A549 (cell line): ENCODE results near the gene FAM98C. TPM values are rescaled to one million over a fixed set of nuclear protein-coding genes. Genes with fewer than 3 reads are reported as not detected.

Source experiments
- ATAC-seq, 2 experiments: fragments of 200-7000 bp in 1 of 2; fragments of >200 bp in 1 of 2; cut with Nextera tagmentation in 1 of 2; cut with Tn5 transposase in 1 of 2; 3 replicates each; pipeline versions ENCODE4 v1.8.0 to v1.9.1; 2018 to 2020; ENCODE audit warnings: mild to moderate bottlenecking in 1 of 2, moderate library complexity in 1 of 2
- CTCF ChIA-PET: fragments of 300-600 bp; sonication (Branson Sonifier 250); formaldehyde crosslinking; extraction: SDS; loops from one replicate; lab custom pipeline; 2021; ENCODE audit warnings: antibody characterized with exemption, inconsistent platforms; lab: Yijun Ruan, JAX
- POLR2A ChIA-PET: fragments of 350-600 bp; formaldehyde crosslinking; extraction: SDS; loops from one replicate; lab custom pipeline; 2021; ENCODE audit warnings: antibody characterized with exemption, inconsistent platforms; lab: Yijun Ruan, JAX
- DNase-seq, 2 experiments: peaks; one replicate each; pipeline versions ENCODE4 v3.0.0 to v3.0.0-alpha.2; 2011 to 2016; ENCODE audit warnings: low read depth in 1 of 2, low spot score in 1 of 2
- FAIRE-seq: peaks from 2 replicates; lab custom pipeline; 2011; peaks lifted over from hg19 to GRCh38; lab: Jason Lieb, UNC
- H3K27ac ChIP-seq, 2 experiments: fragments of >200 bp; sonication (Bioruptor Twin); formaldehyde crosslinking; 3 replicates each; pipeline ENCODE4 v1.5.1; 2016 to 2017
- H3K4me1 ChIP-seq: fragments of >200 bp; sonication (Bioruptor Twin); formaldehyde crosslinking; 3 replicates; pipeline ENCODE4 v1.6.1; 2016
- H3K4me2 ChIP-seq: fragments of >200 bp; sonication (Bioruptor Twin); formaldehyde crosslinking; 3 replicates; pipeline ENCODE4 v1.6.1; 2016
- H3K4me3 ChIP-seq: fragments of >200 bp; sonication (Bioruptor Twin); formaldehyde crosslinking; 3 replicates; pipeline ENCODE4 v1.5.1; 2016
- H3K9me3 ChIP-seq: fragments of >200 bp; sonication (Bioruptor Twin); formaldehyde crosslinking; 3 replicates; pipeline ENCODE4 v1.6.1; 2016
- BCL3 ChIP-seq: fragments of >200 bp; sonication (Bioruptor Twin); formaldehyde crosslinking; IDR thresholded peaks from 3 replicates; pipeline ENCODE4 v1.6.1; 2016
- CBX2 ChIP-seq: fragments of 200-600 bp; sonication (generic); IDR thresholded peaks from 2 replicates; pipeline ENCODE4 v1.6.1; 2016; ENCODE audit warnings: low read depth, mild to moderate bottlenecking, borderline replicate concordance
- CBX8 ChIP-seq: fragments of 200-600 bp; sonication (generic); IDR thresholded peaks from 2 replicates; pipeline ENCODE4 v1.6.1; 2016
- CEBPB ChIP-seq, 2 experiments: fragments of >200 bp in 1 of 2; sonication (Bioruptor Twin) in 1 of 2; formaldehyde crosslinking in 1 of 2; IDR thresholded peaks; 2 replicates each; pipeline ENCODE4 v1.6.1; 2012 to 2016
- E2F6 ChIP-seq: IDR thresholded peaks from 2 replicates; pipeline ENCODE4 v1.6.1; 2012; ENCODE audit warnings: low read depth, borderline replicate concordance
- EHMT2 ChIP-seq: fragments of 200-600 bp; sonication (generic); IDR thresholded peaks from 2 replicates; pipeline ENCODE4 v1.6.1; 2016; ENCODE audit warnings: antibody characterized with exemption, low read depth, mild to moderate bottlenecking, moderate library complexity
- ESRRA ChIP-seq: fragments of 150-350 bp; IDR thresholded peaks from 2 replicates; pipeline ENCODE4 v1.6.1; 2014; ENCODE audit warnings: mild to moderate bottlenecking, low read length, borderline replicate concordance
- HOXB5 ChIP-seq: fragments of 250-450 bp; sonication (Bioruptor Pico); IDR thresholded peaks from 2 replicates; pipeline ENCODE4 v1.5.0; 2020; ENCODE audit warnings: mild to moderate bottlenecking, moderate library complexity
- KDM5A ChIP-seq: fragments of 200-600 bp; sonication (generic); IDR thresholded peaks from 2 replicates; pipeline ENCODE4 v1.6.1; 2016; ENCODE audit warnings: antibody characterized with exemption, mild to moderate bottlenecking
- MAFK ChIP-seq: fragments of 450-650 bp; IDR thresholded peaks from 2 replicates; pipeline ENCODE4 v1.6.1; 2014; ENCODE audit not compliant: partially characterized antibody
- MYC ChIP-seq: IDR thresholded peaks from 2 replicates; pipeline ENCODE4 v1.6.1; 2012; ENCODE audit warnings: mild to moderate bottlenecking, inconsistent platforms, low read length, improper control_type of control experiment, borderline replicate concordance
- NPAS2 ChIP-seq: fragments of 250-450 bp; sonication (Bioruptor Pico); IDR thresholded peaks from 2 replicates; pipeline ENCODE4 v1.8.0; 2022; ENCODE audit warnings: mild to moderate bottlenecking, moderate library complexity, borderline replicate concordance
- PBX3 ChIP-seq: IDR thresholded peaks from 2 replicates; pipeline ENCODE4 v1.6.1; 2012
- PHF8 ChIP-seq: fragments of 200-600 bp; sonication (generic); IDR thresholded peaks from 2 replicates; pipeline ENCODE4 v1.6.1; 2016; ENCODE audit warnings: low read depth, mild to moderate bottlenecking, antibody characterized with exemption, moderate library complexity, borderline replicate concordance
- RAD21 ChIP-seq, 2 experiments: fragments of >200 bp in 1 of 2; sonication (Bioruptor Twin) in 1 of 2; formaldehyde crosslinking in 1 of 2; IDR thresholded peaks in 1 of 2; conservative IDR thresholded peaks in 1 of 2; 2 replicates in 1 of 2; 3 replicates in 1 of 2; pipeline ENCODE4 v1.6.1; 2012 to 2018; ENCODE audit warnings: inconsistent platforms in 1 of 2
- REST ChIP-seq: fragments of 200-600 bp; sonication (generic); IDR thresholded peaks from 2 replicates; pipeline ENCODE4 v1.6.1; 2016; ENCODE audit warnings: antibody characterized with exemption, mild to moderate bottlenecking, moderate library complexity
- RFX5 ChIP-seq: fragments of 450-650 bp; IDR thresholded peaks from 2 replicates; pipeline ENCODE4 v1.7.1; 2014; ENCODE audit warnings: antibody characterized with exemption, mild to moderate bottlenecking, moderate library complexity
- TFCP2L1 ChIP-seq: fragments of 250-450 bp; sonication (Bioruptor Pico); IDR thresholded peaks from 2 replicates; pipeline ENCODE4 v1.5.0; 2021; ENCODE audit warnings: mild to moderate bottlenecking
- TP53 ChIP-seq: fragments of 250-450 bp; sonication (Bioruptor Pico); IDR thresholded peaks from 2 replicates; pipeline ENCODE4 v1.5.0; 2021; ENCODE audit warnings: mild to moderate bottlenecking, moderate library complexity
- ZC3H11A ChIP-seq: fragments of 450-650 bp; IDR thresholded peaks from 2 replicates; pipeline ENCODE4 v1.6.1; 2014; ENCODE audit warnings: antibody characterized with exemption, mild to moderate bottlenecking
- ZSCAN20 ChIP-seq: fragments of 250-450 bp; sonication (Bioruptor Pico); IDR thresholded peaks from 2 replicates; pipeline ENCODE4 v1.8.0; 2022; ENCODE audit warnings: mild to moderate bottlenecking, moderate library complexity
- WGBS: methylation state at CpG from one replicate; pipeline ENCODE4 v1.1.6; 2017; ENCODE audit errors: missing lambda C conversion rate; 5-methylcytosine and 5-hydroxymethylcytosine counted together
- polyA plus RNA-seq, 4 experiments: library from polyadenylated mRNA; depleted of rRNA in 3 of 4; stranded (reverse); fragments of >200 nt; fragmentation: RNase III in 1 of 4; extraction: RNeasy Plus Mini Kit Qiagen cat#74134 plus additional on column Dnase treatment in 1 of 4; gene quantifications; 2 replicates in 3 of 4; 3 replicates in 1 of 4; pipeline ENCODE4 v1.2.3, GENCODE V29; 2011 to 2017
- TF ChIP-seq, protein P1 (sequence below): IDR thresholded peaks from 2 replicates; pipeline ENCODE4 v1.6.1; 2012
- TF ChIP-seq, protein P2 (sequence below): fragments of 250-450 bp; sonication (Bioruptor Pico); IDR thresholded peaks from 2 replicates; pipeline ENCODE4 v1.5.0; 2021; ENCODE audit warnings: mild to moderate bottlenecking, moderate library complexity, borderline replicate concordance

The FAM98C gene
- polyA plus RNA-seq, 2 of the 4 experiments (the other 2 are of a cell fraction), result 12.8 to 20.4 TPM

- 60% methylated on average over 6 of the region's 6 CpGs for WGBS
- no peak for TF ChIP-seq ZSCAN20 (CRISPR knock-in tag)
- TF ChIP-seq, protein P1, sequence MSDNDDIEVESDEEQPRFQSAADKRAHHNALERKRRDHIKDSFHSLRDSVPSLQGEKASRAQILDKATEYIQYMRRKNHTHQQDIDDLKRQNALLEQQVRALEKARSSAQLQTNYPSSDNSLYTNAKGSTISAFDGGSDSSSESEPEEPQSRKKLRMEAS, result no peak
- no peak for TF ChIP-seq BCL3
- no peak for TF ChIP-seq NPAS2
- no peak for TF ChIP-seq KDM5A
- TF ChIP-seq REST, result no peak
- TF ChIP-seq CBX2, result no peak
- TF ChIP-seq RFX5, result no peak
- TF ChIP-seq ESRRA, result no peak
- TF ChIP-seq MYC, result no peak
- TF ChIP-seq E2F6, result no peak
- no peak for TF ChIP-seq PBX3
- TF ChIP-seq RAD21 (conservative IDR thresholded peaks at IDR 0.05 in 1 of 2, IDR thresholded peaks at IDR 0.05 in 1 of 2), result no peak
- no peak for TF ChIP-seq CBX8
- TF ChIP-seq, all 56 proteins: peak for 0
Observed at GRCh38 chr19:38373907-38374331, 29.0 kb upstream of the FAM98C start.

DNA sequence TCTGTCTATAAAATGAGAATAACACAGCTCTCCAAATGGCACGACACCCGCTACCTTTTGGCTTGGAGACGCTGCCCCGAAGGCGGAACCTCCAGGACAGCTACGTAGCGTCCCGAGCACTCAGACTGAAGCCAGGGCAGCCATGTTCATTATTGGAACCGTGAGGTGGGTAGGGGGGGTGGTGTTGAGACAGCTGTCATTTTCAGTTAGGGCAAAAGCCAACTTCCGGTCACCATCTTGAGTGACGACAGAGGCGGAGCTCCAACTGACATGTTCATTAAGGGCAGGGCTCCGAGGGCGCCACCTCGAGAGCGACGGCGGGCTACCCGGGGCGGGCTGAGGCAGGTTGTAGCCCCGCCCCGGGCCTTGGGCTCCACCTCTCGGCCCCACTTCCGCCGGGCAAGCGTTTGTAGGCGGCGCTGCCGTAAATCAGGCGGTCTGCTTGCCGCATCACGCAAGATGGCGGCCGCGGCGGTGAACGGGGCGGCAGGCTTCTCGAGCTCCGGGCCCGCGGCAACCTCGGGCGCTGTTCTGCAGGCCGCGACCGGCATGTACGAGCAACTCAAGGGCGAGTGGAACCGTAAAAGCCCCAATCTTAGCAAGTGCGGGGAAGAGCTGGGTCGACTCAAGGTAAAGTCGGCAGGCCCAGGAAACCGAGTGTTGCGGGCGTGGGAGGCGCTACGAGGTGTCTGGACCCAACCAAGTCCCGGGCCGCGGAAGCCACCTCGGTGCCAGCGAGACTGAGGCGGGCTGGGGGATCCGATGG, 28.4 kb upstream of the FAM98C start, which contains the start of gene PSMD8:
PSMD8 (plus strand) TSS at position 240 of the 766 bp plus-strand sequence; CDS start at position 271, 31 bp downstream.
- Histone ChIP-seq H3K27ac (peak within 1 kb of the TSS; percentile 88 to 91), H3K4me3 (peak within 1 kb of the TSS; percentile 78), H3K9me3 (no peaks in the 10 kb centered on the region), H3K4me1 (peaks cover 17% of the 10 kb centered on the region), H3K4me2 (peak within 1 kb of the TSS; percentile 99)
- 1% methylated on average over 55 of the region's 65 CpGs for WGBS
- DNase-seq (peak; percentile 100), FAIRE-seq (peak; percentile 100), ATAC-seq (peak; percentile 91 to 97)
- ChIA-PET POLR2A (interaction anchor here (0.6 to 3.5 kb wide), 30 partner anchors 8 to 556 kb away, joined by 3 to 89 read pairs (median 4); partner anchors contain the start of genes C19orf33, CATSPERG, ECH1 and EIF3K), CTCF (interaction anchor here (0.6 to 7.3 kb wide), 37 partner anchors 9 to 472 kb away, joined by 3 to 67 read pairs (median 4); partner anchors contain the start of genes CATSPERG, FAM98C, GGN and KCNK6)
- TF ChIP-seq PHF8, result peak; percentile 100
- no peak for TF ChIP-seq ZC3H11A
- peak; percentile 55; the same call in 1 of the 2 replicates for TF ChIP-seq RFX5
- peak; percentile 77; the same call in 1 of the 2 replicates for TF ChIP-seq TFCP2L1 (CRISPR knock-in tag)
- TF ChIP-seq, protein P2, sequence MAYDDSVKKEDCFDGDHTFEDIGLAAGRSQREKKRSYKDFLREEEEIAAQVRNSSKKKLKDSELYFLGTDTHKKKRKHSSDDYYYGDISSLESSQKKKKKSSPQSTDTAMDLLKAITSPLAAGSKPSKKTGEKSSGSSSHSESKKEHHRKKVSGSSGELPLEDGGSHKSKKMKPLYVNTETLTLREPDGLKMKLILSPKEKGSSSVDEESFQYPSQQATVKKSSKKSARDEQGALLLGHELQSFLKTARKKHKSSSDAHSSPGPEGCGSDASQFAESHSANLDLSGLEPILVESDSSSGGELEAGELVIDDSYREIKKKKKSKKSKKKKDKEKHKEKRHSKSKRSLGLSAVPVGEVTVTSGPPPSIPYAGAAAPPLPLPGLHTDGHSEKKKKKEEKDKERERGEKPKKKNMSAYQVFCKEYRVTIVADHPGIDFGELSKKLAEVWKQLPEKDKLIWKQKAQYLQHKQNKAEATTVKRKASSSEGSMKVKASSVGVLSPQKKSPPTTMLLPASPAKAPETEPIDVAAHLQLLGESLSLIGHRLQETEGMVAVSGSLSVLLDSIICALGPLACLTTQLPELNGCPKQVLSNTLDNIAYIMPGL (CRISPR knock-in tag), result no peak
- TF ChIP-seq KDM5A, result peak; percentile 54; the same call in 1 of the 2 replicates
- TF ChIP-seq CBX8, result no peak
- no peak for TF ChIP-seq MYC
- TF ChIP-seq ESRRA, result no peak
- TF ChIP-seq CEBPB (IDR thresholded peaks at IDR 0.05), result peak in 1 of 2 experiments; percentile 47; a peak in 1 of 4 replicates
- peak; percentile 46; the same call in 1 of the 2 replicates for TF ChIP-seq E2F6
- TF ChIP-seq HOXB5 (CRISPR knock-in tag), result no peak; the same call in 1 of the 2 replicates
- peak; percentile 56 for TF ChIP-seq MAFK
- peak; percentile 68; the same call in 1 of the 2 replicates for TF ChIP-seq TP53 (CRISPR knock-in tag)
- TF ChIP-seq EHMT2, result no peak

More at GRCh38 chr19:38373907-38374331, 29.0 kb upstream of the FAM98C start:
- DNase-seq (no peak), FAIRE-seq (no peak), ATAC-seq (no peak)
- Histone ChIP-seq H3K4me3 (peak overlapping the region; percentile 42), H3K9me3 (no peaks in the 10 kb centered on the region), H3K4me2 (peak overlapping the region; percentile 75), H3K4me1 (peaks cover 17% of the 10 kb centered on the region), H3K27ac (peak overlapping the region; percentile 73 to 82)
- ChIA-PET CTCF (interaction anchor here (0.6 to 7.3 kb wide), 37 partner anchors 9 to 472 kb away, joined by 3 to 67 read pairs (median 4); partner anchors contain the start of genes CATSPERG, FAM98C, GGN and KCNK6), POLR2A (interaction anchor here (0.6 to 3.5 kb wide), 27 partner anchors 8 to 557 kb away, joined by 3 to 89 read pairs (median 5); partner anchors contain the start of genes C19orf33, CATSPERG, EIF3K and FAM98C)
